Measurements from ENCODE around the gene VIT. TPM values are rescaled to one million over a fixed set of nuclear protein-coding genes. Genes with fewer than 3 reads are reported as not detected.
A peak's percentile ranks its signal among the peaks of the same experiment; 100 is the strongest.

Gene VIT
- total RNA-seq, 1 donor from 2014 or later: 0.78 TPM

- H3K4me3 Mint-ChIP-seq: no peak overlapping the region
- H3K27ac Mint-ChIP-seq: peak overlapping the region; percentile 1
- no peaks in the 10 kb centered on the region for H3K27me3 Mint-ChIP-seq (ENCODE audit: low read depth)
- TF ChIP-seq, protein P1, sequence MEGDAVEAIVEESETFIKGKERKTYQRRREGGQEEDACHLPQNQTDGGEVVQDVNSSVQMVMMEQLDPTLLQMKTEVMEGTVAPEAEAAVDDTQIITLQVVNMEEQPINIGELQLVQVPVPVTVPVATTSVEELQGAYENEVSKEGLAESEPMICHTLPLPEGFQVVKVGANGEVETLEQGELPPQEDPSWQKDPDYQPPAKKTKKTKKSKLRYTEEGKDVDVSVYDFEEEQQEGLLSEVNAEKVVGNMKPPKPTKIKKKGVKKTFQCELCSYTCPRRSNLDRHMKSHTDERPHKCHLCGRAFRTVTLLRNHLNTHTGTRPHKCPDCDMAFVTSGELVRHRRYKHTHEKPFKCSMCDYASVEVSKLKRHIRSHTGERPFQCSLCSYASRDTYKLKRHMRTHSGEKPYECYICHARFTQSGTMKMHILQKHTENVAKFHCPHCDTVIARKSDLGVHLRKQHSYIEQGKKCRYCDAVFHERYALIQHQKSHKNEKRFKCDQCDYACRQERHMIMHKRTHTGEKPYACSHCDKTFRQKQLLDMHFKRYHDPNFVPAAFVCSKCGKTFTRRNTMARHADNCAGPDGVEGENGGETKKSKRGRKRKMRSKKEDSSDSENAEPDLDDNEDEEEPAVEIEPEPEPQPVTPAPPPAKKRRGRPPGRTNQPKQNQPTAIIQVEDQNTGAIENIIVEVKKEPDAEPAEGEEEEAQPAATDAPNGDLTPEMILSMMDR (IDR thresholded peaks at IDR 0.05; ENCODE audit: unreplicated experiment): no peak
- H3K9me3 Mint-ChIP-seq: peaks cover 19% of the 10 kb centered on the region
- no peaks in the 10 kb centered on the region for H3K4me1 Mint-ChIP-seq
- no peak for DNase-seq (ENCODE audit: low spot score in 2 of 2, unreplicated experiment in 2 of 2)
- H3K36me3 Mint-ChIP-seq: peaks cover 38% of the 10 kb centered on the region
These were observed 162.9 kb downstream of the VIT start for GRCh38 chr2:36859366-36859792.

DNA sequence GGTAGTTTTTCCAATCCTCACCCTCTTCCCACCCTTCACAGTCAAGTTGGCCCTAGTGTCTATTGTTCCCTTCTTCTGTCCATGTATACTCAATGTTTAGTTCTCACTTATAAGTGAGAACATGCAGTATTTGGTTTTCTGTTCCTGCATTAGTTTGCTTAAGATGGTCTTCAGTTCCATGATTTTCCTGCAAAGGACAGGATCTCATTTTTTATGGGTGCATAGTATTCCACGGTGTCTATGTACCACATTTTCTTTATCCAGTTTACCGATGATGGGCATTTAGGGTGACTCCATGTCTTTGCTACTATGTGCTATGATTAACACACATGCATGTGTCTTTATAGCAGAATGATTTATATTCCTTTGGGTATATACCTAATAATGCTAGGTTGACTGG lies 165.4 kb downstream of the VIT start:
- Mint-ChIP-seq H3K4me1 (no peaks in the 10 kb centered on the region), H3K27me3 (ENCODE audit: low read depth) (no peaks in the 10 kb centered on the region), H3K9me3 (peaks cover 23% of the 10 kb centered on the region), H3K4me3 (no peak overlapping the region), H3K36me3 (peaks cover 52% of the 10 kb centered on the region), H3K27ac (no peak overlapping the region)
- TF ChIP-seq, protein P1 (IDR thresholded peaks at IDR 0.05; ENCODE audit: unreplicated experiment): no peak
- DNase-seq (ENCODE audit: low spot score in 2 of 2, unreplicated experiment in 2 of 2): no peak

Other genes starting within 250 kb of the VIT start
- 60.4 to 64.6 TPM (median 64.5 TPM) in 3 replicates for gene FEZ2, start 98.5 kb upstream of the VIT start, total RNA-seq